AML-193 (cell line): Measurements from ENCODE around the gene FMO1.
A peak's percentile ranks its signal among the peaks of the same experiment; 100 is the strongest.
"Not testable (repeated sequence)": the region's sequence is repeated elsewhere in the genome, so short reads cannot be mapped to it uniquely, and the experiment has no call there.

Experiments
- DNase-seq, 2 experiments: peaks; one replicate each; lab custom pipeline; 2025; lab: John Stamatoyannopoulos, UW

The FMO1 gene

DNA sequence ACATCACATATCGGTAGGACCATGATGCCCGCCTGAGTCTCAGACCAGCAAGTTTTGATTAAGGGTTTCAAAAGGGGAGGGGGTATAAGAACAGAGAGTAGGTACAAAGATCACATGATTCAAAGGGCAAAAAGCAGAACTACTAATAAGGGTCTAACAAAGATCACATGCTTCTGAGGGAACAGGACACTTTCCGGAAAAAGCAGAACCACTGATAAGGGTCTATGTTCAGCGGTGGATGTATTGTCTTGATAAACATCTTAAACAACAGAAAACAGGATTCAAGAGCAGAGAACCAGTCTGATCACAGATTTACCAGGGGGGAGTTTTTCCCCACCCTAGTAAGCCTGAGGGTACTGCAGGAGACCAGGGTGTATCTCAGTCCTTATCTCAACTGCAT is 12.1 kb upstream of the FMO1 start:
- DNase-seq = not testable (repeated sequence)

DNA sequence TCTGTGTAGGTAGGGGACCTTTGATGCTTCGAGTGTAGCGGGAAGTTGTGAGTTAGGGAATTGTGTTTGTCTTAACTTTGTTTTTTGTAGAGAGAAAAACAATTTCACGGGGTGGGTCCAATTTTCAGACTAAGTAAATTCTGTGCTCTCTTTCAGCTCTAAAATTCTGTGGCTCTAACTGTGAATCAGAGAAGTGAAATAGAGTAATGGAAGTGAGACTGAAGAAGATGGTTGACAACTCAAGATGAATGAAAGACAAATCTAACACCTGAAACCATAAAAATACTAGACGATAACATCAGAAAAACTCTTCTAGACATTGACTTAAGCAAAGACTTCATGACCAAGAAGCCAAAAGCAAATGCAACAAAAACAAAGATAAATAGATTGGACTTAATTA is 4.4 kb upstream of the FMO1 start:
- no peak for DNase-seq

DNA sequence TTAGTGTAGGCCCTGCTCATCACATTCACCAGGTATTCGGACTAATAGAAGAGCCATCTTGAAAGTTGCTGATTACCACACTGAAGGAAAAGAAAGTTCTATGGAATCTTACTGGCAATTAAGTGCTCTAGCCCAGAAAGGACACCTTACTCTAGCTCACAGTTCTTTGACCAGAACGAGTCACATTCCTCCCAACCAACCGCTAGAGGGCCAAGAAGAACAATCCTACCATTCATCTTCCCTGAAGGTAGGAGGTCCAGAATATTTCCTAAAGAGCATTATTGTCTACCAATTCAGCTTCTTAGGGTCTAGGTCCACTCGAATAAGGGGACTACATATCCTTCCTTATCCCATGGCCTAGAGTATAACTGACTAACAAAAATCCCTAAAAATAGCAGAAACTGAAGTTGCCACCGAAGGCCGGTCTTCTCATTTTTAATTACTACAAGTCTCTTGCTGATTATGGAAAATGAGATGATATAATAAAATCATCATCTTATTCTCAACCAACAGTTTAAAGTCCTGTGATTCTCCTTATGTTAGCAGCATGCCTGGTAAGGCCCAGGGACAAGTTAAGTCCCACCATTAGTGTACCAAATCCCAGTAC is 2.7 kb upstream of the FMO1 start:
- peak; percentile 75 to 76 for DNase-seq

DNA sequence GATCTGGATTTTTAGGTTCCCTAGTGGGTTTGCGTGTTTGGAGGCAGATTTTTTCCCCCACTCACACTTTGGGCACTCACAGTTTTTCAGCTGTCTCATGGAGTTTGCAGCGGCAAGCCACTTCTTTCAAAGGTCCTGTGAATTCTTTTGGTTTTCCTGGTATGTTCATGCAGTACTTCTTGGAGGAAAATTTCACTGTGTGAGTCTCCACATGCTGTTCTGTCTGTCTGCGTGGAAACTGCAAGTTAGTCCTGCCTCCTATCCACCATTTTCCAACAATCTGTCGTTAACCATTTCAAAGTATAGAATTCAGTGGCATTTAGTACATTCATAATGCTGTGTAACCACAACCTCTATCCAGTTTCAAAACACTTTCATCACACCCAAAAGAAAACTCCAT is 793 bp upstream of the FMO1 start:
- no peak for DNase-seq

DNA sequence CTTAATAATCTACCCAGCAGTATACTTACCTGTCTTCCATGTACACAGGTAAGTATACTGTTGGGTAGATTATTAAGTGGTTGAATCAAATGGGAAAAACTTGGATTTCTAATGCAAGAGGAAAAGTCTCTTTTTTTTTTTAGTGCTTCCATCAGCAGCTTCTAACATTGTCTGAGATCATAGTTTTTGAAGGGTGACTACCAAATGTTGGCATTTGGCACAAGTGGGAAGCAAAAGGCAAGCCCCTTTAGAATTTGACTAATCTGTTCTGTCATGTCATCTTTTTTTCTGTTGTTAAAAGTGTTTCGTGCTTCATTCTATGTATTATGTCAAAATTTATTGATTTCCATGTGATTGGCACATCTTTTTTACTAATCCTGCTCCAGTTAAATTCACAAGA is 547 bp downstream of the FMO1 start:
- no peak for DNase-seq

DNA sequence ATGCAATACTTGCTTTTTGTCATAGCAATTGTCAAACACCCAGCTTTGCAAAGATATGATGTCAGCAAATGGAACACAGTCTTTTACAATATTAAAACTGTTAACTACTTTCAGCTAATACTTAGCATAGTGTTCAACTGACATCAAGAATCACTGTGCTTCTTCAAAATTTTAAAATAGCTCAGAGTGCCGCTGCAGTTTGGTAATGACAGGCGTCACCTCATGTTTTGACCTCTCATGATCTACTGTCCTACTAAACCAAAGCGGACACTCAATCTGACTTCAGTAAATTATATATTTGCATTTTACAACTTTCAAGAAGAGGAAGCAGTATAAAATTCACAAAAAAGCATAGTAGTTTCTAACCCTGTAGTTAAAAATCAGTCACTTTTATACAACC is 2.0 kb downstream of the FMO1 start:
- no peak for DNase-seq

DNA sequence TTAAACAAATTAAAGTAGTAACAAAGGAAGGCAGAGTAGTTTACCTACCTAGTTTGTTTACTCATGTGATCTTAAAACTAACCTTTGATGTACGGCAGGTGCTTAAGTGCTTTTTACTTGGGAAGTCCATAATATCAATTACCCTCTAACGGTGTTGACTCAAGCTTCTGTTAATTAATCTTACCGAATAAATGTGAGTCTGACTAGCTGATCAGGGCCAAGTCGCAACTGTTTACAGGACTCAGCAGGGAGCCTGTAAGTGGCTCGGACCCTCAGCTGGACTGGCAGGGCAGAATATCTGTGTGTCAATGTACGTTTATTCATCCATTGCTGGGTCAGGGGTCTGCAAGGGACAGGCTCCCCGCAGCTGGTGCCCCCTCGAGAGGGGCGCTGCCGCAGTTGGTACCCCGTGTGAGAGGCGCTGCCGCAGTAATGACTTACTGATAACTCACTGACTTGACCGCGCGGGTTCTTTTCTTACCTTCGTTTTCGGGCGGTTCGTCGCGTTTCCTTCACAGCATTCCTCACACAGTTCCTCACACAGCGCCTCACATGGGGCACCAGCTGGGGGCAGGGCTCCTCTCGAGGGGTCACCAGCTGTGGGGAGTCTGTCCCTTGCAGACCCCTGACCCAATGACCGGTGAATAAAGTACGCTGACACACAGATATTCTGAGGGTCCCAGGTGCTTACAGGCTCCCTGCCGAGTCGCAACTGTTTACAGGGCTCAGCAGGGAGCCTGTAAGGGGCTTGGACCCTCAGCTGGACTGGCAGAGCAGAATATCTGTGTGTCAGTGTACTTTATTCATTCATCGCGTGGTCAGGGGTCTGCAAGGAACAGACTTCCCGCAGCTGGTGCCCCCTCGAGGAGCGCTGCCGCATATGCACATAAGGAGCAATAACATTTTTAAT is 3.0 kb downstream of the FMO1 start:
- no peak for DNase-seq

DNA sequence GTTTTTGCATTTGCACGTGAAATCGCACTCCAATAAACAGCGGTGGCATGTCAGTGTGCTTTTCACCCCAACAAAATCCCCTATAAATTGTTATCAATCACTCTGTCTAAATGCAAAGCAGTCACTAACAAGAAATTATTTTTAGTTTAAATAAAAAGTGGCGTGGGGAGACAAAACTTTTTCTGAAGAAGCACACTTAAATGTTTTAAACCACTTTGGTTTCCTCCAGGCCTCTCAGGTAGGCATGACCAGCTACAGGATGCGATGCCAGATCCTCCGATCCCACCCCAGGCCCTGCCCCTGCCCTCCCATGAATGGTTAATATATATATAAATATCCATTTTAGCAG is 3.6 kb downstream of the FMO1 start:
- DNase-seq = no peak

DNA sequence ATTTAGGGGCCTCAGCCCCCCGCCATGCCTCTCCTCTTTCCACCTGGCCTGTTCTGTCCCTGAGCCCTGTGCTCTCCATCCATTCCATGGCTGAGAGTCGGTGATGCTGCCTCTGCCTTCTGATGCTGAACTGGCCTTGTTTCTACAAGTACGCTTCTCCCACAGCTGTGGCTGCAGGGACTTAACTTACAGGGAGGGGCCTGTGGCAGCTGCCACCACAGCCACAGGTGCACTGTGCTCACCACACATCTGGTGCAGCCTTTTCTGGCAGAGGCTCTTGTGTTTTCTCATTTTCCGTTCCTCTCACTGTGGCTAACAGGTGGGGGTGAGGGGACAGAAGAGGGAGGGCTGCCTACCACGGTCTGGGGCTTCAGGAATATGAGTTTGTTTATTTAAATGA is 4.2 kb downstream of the FMO1 start:
- DNase-seq = no peak

DNA sequence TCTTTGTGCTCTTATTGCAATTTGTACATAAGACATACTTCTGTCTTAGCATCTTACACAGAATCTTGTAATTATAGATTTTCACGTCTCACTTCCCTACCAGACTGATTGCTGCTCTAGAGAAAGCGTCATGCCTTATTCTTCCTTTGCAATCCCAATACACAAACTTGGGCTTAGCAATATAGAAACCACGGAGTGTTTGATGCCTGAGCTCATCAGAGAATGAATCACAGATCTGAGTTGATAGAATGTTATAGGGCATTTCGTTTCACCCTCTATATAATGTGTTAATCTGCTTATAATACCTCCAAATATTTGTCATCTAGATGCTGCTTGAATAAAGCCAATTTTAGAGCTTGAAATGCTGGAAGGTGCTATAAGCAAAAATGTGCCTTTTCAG is 6.6 kb downstream of the FMO1 start:
- no peak for DNase-seq

DNA sequence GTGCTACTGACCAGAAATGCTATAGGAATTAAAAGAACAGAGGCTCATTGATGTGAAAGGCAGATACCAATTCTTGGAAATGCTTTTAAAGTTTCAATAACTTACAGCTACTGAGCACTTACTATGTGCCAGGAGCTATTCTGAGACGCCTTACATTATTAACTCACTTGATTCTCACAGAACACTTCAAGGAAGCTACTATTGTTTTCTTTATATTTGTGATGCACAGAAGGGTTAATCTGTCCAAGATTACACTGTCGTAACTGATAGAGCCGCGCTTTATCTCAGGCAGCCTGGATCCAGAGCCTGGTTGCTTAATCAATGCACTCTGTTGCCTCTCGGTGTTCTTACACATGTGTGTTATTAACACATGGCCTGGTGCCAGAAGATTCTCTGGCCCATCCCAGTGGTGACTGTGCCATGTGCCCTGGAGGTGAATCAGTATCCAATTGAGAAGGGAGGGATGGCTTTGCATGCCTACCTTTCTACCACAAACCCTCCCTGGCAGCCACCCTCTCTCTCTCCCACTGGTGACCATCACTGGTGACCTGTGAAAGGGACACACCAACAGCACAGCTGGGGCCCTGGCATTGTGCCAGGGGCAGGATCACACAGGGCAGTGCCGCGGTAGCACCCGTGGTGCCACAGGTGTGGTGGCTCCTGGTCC is 8.8 kb downstream of the FMO1 start:
- no peak for DNase-seq

DNA sequence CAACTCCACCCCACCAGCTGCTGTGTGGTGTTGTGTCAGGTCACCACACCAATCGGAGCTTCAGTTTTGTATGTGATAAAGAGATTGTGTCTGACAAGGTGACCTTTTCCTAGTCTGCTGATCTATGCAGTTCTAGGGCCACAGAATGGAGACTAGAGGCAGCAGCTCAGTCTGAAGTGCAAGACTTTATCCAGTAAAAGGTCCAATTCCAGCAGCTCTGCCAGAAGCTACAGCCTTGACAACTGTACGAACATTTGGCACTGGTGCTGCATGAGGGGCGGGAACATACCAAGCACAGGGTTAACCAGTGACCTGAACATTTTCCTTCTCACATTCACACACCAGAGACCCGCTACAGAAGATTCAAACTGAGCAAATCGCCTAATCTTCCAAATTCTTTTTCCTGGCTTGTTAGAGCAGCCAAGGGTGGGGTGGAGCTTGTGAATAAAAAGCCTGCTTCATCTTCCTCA is 9.3 kb downstream of the FMO1 start:
- DNase-seq = no peak

DNA sequence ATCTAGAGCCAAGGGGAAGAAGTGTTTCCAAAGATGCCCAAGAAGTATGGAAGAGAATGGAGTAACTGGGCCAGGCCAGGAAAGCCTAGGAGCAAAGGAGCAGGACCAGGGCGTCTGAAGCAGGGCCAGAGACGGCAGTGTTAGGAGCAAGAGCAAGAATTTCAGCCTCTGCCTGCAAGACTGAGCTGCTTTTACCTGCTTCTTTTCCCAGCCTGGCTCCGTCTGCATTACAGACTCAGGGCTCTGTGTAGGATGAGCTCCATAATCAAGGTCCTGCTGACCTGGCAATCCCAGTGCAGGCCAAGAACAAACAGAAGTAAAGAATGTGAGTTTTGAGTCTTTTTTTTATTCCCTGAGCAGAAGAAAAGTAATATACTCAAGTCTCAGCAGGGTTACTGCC is 10.1 kb downstream of the FMO1 start:
- DNase-seq = no peak

DNA sequence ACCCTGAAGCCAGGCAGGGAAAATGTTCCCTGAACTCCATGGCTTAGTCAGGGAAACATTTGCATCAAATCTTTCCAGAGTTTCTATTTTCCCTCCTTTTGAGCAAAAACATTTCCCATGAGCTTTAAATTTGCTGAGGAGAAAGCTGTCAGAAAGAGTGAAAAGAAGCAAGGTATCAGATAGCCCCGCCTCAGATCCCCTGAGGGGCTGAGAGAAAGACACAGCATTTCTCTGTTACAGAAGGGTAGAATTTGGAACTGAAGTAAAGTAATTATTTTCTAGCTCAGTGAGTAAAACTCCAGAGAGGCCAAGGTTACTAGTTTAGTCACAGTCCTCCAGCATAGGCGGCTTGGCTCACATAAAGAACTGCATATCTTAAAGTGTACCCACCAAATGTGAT is 10.6 kb downstream of the FMO1 start:
- no peak for DNase-seq

DNA sequence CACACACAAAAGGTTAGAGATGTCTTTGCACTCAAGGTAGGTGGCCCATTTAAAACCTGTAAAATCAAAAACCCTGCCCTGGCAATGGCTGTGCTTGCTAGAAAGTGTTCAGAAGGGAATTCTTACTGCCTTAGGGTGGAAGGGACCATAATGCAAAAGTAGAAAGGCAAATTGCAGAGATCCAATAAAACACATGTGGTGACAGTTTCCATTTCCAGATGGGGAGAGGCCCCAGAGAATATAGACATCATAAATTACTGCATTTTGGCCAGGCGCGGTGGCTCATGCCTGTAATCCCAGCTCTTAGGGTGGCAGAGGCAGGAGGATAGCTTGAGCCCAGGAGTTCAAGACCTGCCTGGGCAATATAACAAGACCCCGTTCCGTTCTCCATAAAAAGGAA is 13.0 kb downstream of the FMO1 start:
- DNase-seq = no peak

DNA sequence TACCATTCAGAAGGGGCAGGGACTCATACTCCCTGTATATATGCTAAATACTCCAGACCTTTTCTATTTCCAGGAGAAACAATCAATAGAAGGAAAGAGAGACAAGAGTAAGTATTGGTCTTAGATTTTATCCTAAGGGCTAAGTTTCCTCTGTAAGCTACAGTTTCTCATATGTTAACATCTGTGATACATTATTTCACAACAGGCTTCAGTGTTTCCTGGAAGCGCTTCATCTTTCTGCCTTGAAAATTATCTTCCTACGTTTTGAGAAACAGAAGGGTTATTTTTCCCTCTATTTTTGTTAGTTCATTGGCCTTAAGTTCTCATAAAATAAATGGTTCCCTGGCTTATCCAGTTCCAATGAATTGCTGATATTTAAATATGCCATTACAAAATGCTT is 15.6 kb downstream of the FMO1 start:
- peak; percentile 4 to 47 for DNase-seq

DNA sequence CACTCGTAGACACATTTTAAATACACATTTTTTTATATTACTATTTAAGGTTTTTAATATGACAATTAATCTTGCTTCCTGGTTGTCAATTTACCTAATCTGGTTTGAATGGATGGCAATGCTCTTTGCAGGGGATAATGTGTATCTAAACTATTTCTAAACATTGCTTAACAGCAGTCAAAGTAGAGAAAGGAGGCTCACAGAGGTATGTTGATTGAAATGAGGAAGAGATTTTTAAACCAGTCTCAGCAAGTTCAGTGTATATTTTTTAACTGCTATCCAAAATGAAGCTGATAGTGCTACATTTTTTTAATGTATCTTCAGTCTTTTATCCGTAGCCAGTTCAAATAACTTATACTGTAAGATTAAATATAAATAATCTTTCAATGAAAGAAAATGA is 17.4 kb downstream of the FMO1 start:
- DNase-seq = no peak

DNA sequence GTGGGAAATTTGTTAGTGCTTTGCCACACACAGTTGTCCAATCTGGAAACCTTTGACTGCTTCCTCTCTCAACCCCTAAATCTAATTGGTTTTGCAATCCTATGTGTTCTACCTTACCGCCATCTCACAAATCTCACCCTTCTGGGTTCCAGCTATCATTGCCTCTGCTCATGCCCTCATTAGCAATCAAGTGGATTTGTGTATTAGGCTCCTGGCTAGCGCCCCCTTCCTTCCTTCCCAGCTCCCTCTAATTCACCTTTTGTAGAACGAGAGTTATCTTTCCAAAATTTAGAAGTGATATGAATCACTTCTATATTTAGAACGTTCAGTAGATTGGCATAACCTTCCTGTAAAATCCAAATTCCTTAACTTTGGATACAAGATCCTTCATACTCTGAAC is 18.6 kb downstream of the FMO1 start:
- no peak for DNase-seq

DNA sequence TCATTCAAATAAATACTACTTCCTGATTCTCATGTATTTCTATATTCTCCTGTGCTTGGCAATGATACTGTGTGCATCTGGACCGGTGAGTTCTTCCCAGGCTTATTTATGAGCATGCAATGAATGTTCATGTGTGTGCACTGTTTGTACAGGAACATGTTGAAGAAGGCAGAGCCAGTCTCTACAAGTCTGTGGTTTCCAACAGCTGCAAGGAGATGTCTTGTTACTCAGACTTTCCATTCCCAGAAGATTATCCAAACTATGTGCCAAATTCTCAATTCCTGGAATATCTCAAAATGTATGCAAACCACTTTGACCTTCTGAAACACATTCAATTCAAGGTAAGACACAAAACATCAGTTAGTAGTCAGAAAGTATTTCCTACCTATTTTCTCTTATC is 19.1 kb downstream of the FMO1 start:
- no peak for DNase-seq

DNA sequence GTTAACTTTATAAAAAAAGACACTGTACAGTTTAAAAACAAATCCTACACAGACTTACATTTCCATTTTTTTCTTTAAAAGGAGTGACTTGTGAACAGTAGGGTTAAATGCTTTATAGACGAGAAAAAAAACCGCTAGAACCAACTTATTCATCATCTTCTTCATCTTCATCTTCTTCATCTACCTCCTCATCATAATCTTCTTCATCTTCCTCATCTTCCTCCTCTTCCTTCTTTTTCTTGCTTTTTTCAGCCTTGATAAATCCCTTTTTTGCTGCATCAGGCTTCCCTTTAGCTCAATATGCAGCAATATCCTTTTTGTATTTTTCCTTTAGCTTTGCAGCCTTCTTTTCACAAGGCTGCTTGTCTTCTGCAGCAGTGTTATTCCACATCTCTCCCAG is 22.5 kb downstream of the FMO1 start:
- DNase-seq = no peak

DNA sequence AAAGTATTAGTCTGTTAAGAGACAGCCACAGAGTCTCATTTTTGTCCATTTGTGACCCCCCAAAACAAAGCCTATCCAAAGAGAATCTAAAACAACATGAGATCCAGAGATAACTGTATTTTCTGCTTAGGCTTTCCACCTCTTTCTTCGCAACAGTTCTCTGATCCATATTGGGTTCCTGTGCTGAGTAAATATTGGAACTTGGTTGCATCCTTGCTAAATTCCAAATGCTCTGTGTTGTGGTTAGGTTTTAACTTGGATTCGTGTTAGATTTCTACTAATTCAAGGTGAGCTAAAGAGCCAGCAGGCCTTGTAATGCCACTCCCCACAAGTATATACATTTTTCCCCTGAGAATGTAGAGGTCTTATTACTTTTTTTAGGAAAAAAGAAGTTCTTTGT is 29.2 kb downstream of the FMO1 start:
- DNase-seq = no peak

DNA sequence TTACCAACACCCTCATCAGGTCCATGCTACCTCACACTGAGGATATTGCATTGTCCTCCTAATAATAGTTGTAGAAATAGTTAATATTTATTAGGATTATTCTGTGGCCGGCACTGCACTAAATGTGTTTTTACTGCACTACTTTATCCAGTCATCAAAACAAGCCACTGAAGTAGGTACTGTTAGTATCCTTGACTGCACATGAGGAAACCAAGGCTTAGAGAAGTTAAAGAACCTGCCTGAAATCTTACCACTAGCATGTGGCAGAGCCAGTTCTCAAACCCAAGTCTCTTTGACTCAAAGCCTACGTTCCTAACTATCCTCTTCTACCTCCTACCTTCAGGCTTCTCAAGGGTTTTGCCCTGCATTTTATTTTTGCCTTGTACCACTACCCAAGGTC is 30.9 kb downstream of the FMO1 start:
- no peak for DNase-seq

DNA sequence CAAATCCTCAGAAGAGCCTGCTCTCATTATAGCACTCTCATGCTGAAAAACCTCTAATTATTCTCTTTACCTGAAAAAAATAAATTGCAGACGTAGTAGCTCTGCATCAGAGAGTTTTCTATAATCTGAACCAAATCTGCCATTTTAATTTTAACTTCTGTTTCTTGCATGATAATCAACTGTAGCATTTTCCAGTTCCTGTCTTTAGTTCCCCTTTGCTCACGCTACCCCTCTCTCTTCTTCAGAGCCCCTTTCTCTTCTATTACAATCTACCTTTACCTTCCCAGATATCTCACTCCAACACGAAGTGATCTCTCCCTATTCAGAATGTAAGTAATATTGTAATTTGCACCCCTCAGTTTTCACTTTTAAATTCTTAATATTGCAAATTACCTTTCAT is 31.4 kb downstream of the FMO1 start:
- no peak for DNase-seq
